HepG2 (cell line): Measurements from ENCODE around the gene POLR3H. TPM values are rescaled to one million over a fixed set of nuclear protein-coding genes. Genes with fewer than 3 reads are reported as not detected.

Experiments
- ARID2 ChIP-seq: sonication (generic); formaldehyde crosslinking; IDR thresholded peaks from 2 replicates; pipeline ENCODE4 v1.8.1; 2022; ENCODE audit warnings: mild to moderate bottlenecking, missing genetic modification reagents, borderline replicate concordance
- ASH2L ChIP-seq: fragments of 300-600, 200-600 bp; sonication (generic); IDR thresholded peaks from 2 replicates; pipeline ENCODE4 v1.7.0; 2017; ENCODE audit warnings: low read depth, mild to moderate bottlenecking, moderate library complexity, mixed read lengths, low read length; ENCODE audit not compliant: insufficient read length
- CAMTA2 ChIP-seq: sonication (generic); formaldehyde crosslinking; IDR thresholded peaks from 2 replicates; pipeline ENCODE4 v1.4.0; 2020; ENCODE audit warnings: mild to moderate bottlenecking, missing genetic modification reagents, borderline replicate concordance
- CBFB ChIP-seq: sonication (generic); formaldehyde crosslinking; IDR thresholded peaks from 2 replicates; pipeline ENCODE4 v1.4.0; 2020; ENCODE audit warnings: missing genetic modification reagents
- CBX1 ChIP-seq: IDR thresholded peaks from one replicate; pipeline ENCODE4 v1.6.1; 2016; ENCODE audit warnings: antibody characterized with exemption, low read depth
- DNMT3B ChIP-seq: conservative IDR thresholded peaks from 2 replicates; pipeline ENCODE4 v1.6.1; 2016; ENCODE audit warnings: missing biosample characterization, control low read depth
- ETV6 ChIP-seq: sonication (generic); formaldehyde crosslinking; conservative IDR thresholded peaks from 2 replicates; pipeline ENCODE4 v1.4.0; 2020; ENCODE audit warnings: missing genetic modification reagents
- HOXA5 ChIP-seq: sonication (generic); formaldehyde crosslinking; IDR thresholded peaks from 2 replicates; pipeline ENCODE4 v1.4.0; 2020; ENCODE audit warnings: missing genetic modification reagents
- HOXA7 ChIP-seq: sonication (generic); formaldehyde crosslinking; IDR thresholded peaks from 2 replicates; pipeline ENCODE4 v1.8.1; 2022; ENCODE audit warnings: mild to moderate bottlenecking, missing genetic modification reagents, moderate library complexity
- IRF2 ChIP-seq: IDR thresholded peaks from 2 replicates; pipeline ENCODE4 v1.6.1; 2018; ENCODE audit warnings: missing genetic modification reagents, missing compliant biosample characterization
- KDM5B ChIP-seq: sonication (generic); formaldehyde crosslinking; IDR thresholded peaks from 2 replicates; pipeline ENCODE4 v1.4.0; 2020; ENCODE audit warnings: missing genetic modification reagents, mild to moderate bottlenecking, borderline replicate concordance
- MLXIP ChIP-seq: sonication (generic); formaldehyde crosslinking; IDR thresholded peaks from 2 replicates; pipeline ENCODE4 v1.9.0; 2021; ENCODE audit warnings: missing genetic modification reagents, borderline replicate concordance
- MYNN ChIP-seq: sonication (generic); formaldehyde crosslinking; IDR thresholded peaks from 2 replicates; pipeline ENCODE4 v1.4.0; 2020; ENCODE audit warnings: mild to moderate bottlenecking, low read depth, missing genetic modification reagents
- NFATC3 ChIP-seq: sonication (generic); formaldehyde crosslinking; IDR thresholded peaks from 2 replicates; pipeline ENCODE4 v1.5.1; 2020; ENCODE audit warnings: mild to moderate bottlenecking, missing genetic modification reagents
- NRL ChIP-seq: sonication (generic); formaldehyde crosslinking; IDR thresholded peaks from 2 replicates; pipeline ENCODE4 v1.5.0; 2020; ENCODE audit warnings: missing genetic modification reagents, mild to moderate bottlenecking, moderate library complexity, borderline replicate concordance
- SRSF4 ChIP-seq: fragments of 200-400 bp; formaldehyde crosslinking; IDR thresholded peaks from one replicate; pipeline ENCODE4 v1.6.1; 2018; ENCODE audit warnings: mild to moderate bottlenecking, low read depth, low read length, moderate library complexity; ENCODE audit not compliant: poor library complexity, severe bottlenecking
- YY1 ChIP-seq: IDR thresholded peaks from 2 replicates; pipeline ENCODE4 v1.6.1; 2011; ENCODE audit warnings: low read length, low read depth, moderate library complexity, mild to moderate bottlenecking; ENCODE audit not compliant: insufficient read depth, insufficient replicate concordance
- ZFP37 ChIP-seq: sonication (generic); formaldehyde crosslinking; IDR thresholded peaks from 2 replicates; pipeline ENCODE4 v1.4.0; 2020; ENCODE audit warnings: missing genetic modification reagents, borderline replicate concordance
- ZNF451 ChIP-seq: sonication (generic); formaldehyde crosslinking; IDR thresholded peaks from 2 replicates; pipeline ENCODE4 v1.5.0; 2020; ENCODE audit warnings: mild to moderate bottlenecking, missing genetic modification reagents
- ZNF513 ChIP-seq: sonication (generic); formaldehyde crosslinking; conservative IDR thresholded peaks from 2 replicates; pipeline ENCODE4 v1.5.0; 2020; ENCODE audit warnings: missing genetic modification reagents
- ZNF543 ChIP-seq: sonication (generic); formaldehyde crosslinking; IDR thresholded peaks from 2 replicates; pipeline ENCODE4 v1.4.0; 2020; ENCODE audit warnings: mild to moderate bottlenecking, missing genetic modification reagents
- polyA plus RNA-seq, 8 experiments: library from polyadenylated mRNA; depleted of rRNA in 3 of 8; stranded (reverse) in 7 of 8; unstranded in 1 of 8; fragments of >200 nt; fragmentation: Illumina TruSeq in 4 of 8; extraction: Trizol in 4 of 8; gene quantifications; 2 replicates each; pipeline versions ENCODE4 v1.2.1 to v1.2.3, GENCODE V29; 2011 to 2016; ENCODE audit warnings: low read depth in 4 of 8, missing spikeins in 1 of 8, mixed read lengths in 1 of 8; ENCODE audit not compliant: insufficient read depth in 1 of 8
- total RNA-seq, 5 experiments: library from RNA; depleted of rRNA; stranded (reverse); fragments of >200 nt; fragmentation: Illumina TruSeq; extraction: Trizol; gene quantifications; 2 replicates each; pipeline ENCODE4 v1.2.3, GENCODE V29; 2016; ENCODE audit warnings: low read depth in 1 of 5

Gene POLR3H
- total and polyA plus RNA-seq, 2 of the 13 experiments (the other 11 are each of a cell fraction or from before 2014, with no cell fraction given): 10.3 to 28.6 TPM

DNA sequence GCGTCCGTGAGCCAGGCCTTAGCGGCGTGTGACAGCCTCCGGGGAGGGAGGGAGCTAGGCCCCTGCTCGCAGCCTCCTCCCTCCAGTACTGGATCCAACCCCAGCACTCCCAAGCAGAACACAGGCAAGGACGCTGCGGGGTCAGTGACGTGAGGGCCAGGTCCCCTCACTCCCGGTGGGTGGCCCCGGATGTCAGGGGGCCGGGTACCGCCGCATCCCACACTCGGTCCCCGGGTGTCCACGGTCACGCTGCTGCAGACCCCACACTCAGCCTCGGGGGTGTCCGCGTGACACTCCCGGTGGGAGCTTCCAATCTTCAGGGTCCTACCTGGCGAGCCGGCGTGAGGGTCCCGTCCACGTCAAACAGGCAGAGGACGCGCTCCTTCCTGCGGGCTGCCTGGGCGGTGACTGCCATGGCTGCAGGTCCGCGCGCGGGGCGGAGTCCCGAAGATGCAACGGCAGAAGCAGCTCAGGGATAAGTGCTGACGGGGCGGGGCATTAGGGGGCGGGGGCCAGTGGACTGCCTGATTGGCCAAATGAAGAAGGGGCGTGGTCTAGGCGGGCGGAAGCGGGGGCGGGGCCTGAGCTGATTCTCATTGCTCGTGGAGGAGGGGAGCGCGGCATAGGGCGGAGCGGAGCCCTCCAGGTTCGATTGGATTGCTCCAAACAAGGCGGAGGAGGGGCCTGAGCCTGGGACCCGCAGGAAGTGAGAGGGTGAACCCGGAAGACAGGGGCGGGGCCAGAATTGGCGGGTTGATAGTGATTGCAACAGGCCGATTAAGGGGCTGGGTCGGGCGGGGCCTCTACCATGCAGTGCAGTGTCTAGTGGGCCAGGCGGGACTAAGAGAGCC lies 45.3 kb upstream of the POLR3H start, which contains the start of gene PMM1 (continued):
- TF ChIP-seq HOXA7 (CRISPR knock-in tag): no peak
- no peak for TF ChIP-seq CBX1
- TF ChIP-seq HOXA5 (CRISPR knock-in tag): no peak
- no peak for TF ChIP-seq ARID2
- TF ChIP-seq ASH2L: no peak
- no peak for TF ChIP-seq CBFB (CRISPR knock-in tag)
- TF ChIP-seq ETV6 (CRISPR knock-in tag): no peak
- no peak for TF ChIP-seq ZNF513
- TF ChIP-seq NFATC3 (CRISPR knock-in tag): no peak
- no peak for TF ChIP-seq MYNN (CRISPR knock-in tag)
- no peak; the same call in 1 of the 2 replicates for TF ChIP-seq NRL (CRISPR knock-in tag)
- no peak for TF ChIP-seq MLXIP (CRISPR knock-in tag)
- TF ChIP-seq IRF2 (CRISPR knock-in tag): no peak
- TF ChIP-seq ZNF543 (CRISPR knock-in tag): no peak
- no peak for TF ChIP-seq KDM5B (CRISPR knock-in tag)
- no peak for TF ChIP-seq ZNF451 (CRISPR knock-in tag)
- TF ChIP-seq YY1: peak; percentile 70
- TF ChIP-seq ZFP37 (CRISPR knock-in tag): no peak
- no peak for TF ChIP-seq SRSF4
- TF ChIP-seq CAMTA2 (CRISPR knock-in tag): no peak
- TF ChIP-seq DNMT3B (CRISPR knock-in tag): no peak
